ENCODE results near the gene PHACTR2.

- no peak for TF ChIP-seq POLR2A (IDR thresholded peaks at IDR 0.05)
- TF ChIP-seq CTCF (IDR thresholded peaks at IDR 0.05) = no peak
- TF ChIP-seq POLR2AphosphoS5 (IDR thresholded peaks at IDR 0.05) = no peak
These were observed 16.8 kb downstream of the PHACTR2 start for GRCh38 chr6:143694560-143694959.

Data from gastroesophageal sphincter (tissue), 3 donors.